Activated CD4-positive, alpha-beta T cell treated with anti-CD3 and anti-CD28 coated beads, Interleukin-2, amount 50 U/mL, for 48 hours (primary cell): ENCODE results near the gene PCMTD2.
"Not testable (repeated sequence)": the region's sequence is repeated elsewhere in the genome, so short reads cannot be mapped to it uniquely, and the experiment has no call there.

ENCODE experiments used
- DNase-seq, 2 experiments: peaks; one replicate each; pipeline ENCODE4 v3.0.0-alpha.2; 2020

The PCMTD2 gene

DNA sequence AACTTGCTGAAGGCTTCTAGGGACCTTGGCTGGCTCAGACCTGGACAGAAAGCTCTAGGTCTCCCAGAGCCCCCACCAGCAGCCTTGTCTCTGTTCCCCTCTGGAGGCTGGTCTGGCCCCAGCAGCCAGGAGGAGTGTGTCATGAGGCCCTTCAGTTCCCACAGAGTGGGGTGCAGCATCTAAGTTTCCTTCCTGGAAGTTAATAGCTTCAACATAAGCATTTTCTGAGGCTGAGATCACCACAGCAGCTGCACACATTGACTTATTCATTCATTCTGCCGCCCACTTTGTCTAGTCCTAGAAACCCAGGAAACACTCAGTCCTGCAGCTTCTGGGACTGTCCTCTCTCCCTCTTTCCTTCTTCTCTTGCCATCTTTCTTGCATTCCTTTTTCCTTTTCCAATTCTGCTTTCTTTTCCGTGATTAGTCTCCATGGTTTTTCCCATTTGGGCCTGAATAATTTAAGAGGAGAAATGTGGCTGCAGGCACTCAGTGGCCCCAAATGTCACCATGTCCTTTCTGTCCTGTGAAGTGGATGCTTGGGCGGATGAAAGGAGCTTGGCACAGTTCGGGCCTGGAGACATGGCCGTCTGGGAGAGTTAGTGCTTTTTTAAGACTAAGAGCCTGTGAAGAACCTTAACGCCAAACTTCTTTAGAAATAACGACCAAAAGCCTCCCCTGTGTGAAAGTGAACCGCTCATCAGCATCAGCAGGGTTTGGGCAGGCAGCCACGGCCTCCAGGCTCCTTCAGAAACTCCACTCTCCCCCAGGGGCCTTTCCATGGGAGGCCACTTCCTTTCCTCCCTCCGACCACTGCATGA lies 31.0 kb upstream of the PCMTD2 start:
- DNase-seq = peak in 1 of 2 experiments; percentile 16

DNA sequence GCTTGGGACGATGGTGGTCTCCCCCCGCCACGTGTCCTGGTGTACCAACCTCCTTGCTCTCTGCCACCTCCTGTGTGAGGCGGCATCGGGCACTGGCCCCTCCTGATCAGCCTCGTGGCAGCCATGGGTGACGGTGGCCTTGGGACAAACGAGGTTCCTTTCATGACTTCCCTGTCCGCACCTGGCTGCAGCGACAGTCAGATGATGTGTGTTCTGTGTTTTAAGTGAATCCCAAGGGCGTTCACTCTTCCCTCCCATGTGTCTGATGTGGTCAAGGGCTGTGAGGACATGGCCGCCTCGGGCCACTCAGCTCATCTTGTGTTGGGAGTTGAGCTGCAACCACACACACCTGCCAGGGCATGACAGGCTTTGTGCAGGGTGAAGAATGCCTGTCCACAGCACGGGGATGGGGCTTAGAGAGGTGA lies 30.4 kb upstream of the PCMTD2 start:
- no peak for DNase-seq

DNA sequence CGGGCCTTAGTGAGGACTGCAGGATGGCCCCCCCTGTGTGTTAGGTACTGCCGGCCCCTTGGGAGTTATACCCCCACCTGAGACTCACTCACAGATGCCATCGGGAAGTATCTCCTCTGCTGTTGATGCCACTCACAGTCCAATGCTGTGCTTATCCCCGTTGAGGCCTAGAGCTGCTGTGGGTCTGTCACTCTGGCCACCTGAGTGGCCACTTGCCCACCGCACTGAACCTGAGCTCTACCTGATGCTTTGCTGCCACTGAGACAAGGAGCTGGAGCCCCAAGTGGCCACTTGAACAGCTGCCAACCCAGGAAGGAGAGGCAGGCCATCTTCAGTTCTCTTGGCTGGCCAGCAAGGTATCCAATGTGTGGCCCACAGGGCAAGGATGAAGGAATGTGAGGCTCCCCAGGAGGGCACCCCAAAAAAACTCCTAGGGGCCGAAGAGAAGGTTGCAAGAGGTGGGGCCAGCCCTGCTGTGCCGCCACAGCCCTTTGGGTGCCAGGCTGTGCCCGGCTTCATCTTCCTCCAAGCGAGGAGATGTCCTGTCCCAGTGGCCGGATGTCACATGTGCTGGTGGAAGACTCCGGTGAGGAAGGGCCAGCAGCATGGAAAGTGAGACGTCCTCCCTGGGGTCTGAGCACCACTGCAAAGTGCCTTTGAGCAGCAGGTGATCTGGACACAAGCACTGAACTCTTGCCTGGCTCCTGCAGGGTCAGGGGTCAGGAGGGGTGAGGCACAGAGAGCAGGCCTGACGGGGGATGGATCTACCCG lies 29.5 kb upstream of the PCMTD2 start:
- no peak for DNase-seq

GRCh38 chr20:64226686-64227580 lies 28.6 kb upstream of the PCMTD2 start:
- no peak for DNase-seq

DNA sequence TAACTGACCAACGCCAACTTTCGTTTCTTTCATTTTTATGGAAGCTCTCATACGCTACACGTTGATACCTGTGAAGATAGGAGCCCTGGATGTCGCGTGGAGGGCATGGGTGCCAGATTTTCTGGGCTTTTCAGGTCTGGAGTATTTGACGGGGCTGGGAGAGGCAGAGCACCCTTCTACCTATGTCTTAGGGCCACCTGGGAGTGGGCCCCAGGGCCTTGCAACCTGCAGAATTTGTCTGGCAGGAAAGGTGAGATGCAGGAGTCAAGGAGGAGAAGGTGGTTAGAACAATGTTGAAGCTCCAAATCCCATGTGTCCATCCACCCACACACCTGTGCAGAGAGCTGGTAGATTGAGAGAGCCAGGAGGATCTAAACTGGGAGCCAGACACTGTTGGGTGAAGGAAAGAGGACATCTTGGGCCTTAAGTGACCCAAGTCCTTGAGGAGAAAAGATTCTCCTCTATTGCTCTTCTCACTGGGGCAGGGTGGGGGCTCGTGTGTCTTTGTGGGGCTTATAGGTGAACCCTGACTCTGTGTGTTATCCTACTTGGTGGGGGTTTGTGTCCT lies 27.4 kb upstream of the PCMTD2 start:
- DNase-seq = no peak

GRCh38 chr20:64228751-64229506 lies 26.6 kb upstream of the PCMTD2 start:
- no peak for DNase-seq

DNA sequence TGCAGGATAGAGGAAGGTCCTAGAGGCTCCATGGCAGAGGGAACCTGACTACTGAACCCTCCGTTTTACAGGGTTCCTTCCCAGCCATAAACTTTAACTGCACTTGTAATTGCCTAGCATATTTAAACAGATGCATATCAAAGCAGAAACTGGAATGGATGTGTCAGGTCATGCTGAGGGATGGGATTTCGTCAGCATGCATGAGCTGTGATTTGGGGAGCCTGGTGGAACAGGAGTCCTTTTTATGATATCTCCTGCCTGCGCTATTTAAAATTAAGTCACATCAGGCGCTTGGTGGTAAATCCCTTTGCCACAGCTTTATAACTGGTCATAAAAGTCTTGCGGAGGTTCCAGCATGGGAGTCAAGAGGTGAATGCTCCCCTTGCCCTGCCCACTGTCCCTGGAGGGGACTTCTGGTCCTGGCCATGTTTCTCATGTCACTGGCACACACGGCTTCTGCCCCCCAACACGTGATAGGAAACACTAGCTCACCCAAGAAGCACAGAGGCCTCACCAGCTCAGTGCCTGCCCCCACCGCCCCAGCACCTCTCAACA lies 26.0 kb upstream of the PCMTD2 start:
- no peak for DNase-seq

DNA sequence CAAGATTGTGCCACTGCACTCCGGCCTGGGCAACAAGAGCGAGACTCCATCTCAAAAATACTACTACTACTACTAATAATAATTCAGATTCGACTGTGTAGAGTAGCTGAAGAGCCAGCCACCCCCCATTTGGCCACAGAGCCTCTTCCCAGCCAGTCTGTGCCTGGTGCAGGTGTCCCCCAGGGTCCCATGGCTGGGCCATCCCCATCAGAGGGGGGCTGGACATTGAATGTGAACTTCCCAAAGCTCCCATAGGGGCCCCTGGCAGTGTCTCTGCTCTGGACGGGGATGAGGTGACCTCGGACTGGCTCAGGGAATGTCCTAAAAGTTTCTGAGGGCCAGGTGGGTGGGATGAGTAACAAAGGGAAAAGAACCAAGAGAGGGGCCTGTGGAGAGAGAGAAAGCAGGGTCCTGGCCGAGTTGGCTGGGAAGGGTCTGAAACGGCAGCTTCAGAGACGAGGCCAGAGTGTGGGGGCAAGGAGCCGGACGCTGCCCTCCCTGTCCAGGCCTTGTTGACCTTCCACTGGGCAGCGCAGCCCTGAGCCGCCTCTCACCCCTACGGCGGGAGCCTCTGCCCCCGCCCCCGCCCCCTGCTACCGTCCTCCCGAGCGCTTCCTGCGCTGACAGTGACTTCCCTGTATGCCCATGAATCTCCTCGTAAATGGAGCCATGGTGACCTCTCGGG lies 24.9 kb upstream of the PCMTD2 start:
- no peak for DNase-seq

- DNase-seq = no peak
These were observed 23.7 kb upstream of the PCMTD2 start for GRCh38 chr20:64231621-64232550.

GRCh38 chr20:64232794-64233193 lies 22.8 kb upstream of the PCMTD2 start:
- no peak for DNase-seq

DNA sequence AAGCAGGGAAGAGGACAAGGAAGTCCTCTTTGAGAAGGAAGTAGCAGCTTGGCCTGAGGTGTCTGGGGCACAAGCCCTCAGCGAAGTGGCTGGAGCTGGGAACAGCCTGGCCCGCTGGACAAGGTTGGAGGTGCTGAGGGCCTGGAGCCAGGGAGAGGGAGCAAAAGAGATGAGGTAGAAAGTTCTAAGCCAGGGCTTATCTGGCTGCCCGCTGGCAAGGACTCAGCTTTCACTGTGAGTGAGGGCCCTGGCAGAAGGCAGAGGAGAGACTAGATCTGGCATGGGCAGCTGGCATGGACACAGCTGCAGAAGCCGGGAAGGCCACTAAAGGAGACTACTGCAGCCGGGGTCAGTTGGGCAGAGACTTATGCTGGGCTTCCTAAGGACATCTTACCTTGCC lies 21.8 kb upstream of the PCMTD2 start:
- DNase-seq = no peak

- DNase-seq = no peak
These were observed 21.2 kb upstream of the PCMTD2 start for GRCh38 chr20:64234291-64234791.

DNA sequence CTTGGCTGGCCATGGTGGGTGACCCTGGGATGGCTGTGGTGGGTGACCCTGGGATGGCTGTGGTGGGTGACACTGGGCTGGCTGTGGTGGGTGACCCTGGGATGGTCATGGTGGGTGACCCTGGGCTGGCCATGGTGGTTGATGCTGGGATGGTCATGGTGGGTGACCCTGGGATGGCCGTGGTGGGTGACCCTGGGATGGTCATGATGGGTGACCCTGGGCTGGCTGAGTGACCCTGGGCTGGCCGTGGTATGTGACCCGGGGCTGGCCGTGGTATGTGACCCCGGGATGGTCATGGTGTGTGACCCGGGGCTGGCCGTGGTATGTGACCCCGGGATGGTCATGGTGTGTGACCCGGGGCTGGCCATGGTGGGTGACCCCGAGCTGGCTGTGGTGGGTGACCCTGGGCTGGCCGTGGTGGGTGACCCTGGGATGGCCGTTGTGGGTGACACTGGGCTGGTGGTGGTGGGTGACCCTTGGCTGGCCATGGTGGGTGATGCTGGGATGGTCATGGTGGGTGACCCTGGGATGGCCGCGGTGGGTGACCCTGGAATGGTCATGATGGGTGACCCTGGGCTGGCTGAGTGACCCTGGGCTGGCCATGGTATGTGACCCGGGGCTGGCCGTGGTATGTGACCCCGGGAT lies 20.5 kb upstream of the PCMTD2 start:
- not testable (repeated sequence) for DNase-seq

DNA sequence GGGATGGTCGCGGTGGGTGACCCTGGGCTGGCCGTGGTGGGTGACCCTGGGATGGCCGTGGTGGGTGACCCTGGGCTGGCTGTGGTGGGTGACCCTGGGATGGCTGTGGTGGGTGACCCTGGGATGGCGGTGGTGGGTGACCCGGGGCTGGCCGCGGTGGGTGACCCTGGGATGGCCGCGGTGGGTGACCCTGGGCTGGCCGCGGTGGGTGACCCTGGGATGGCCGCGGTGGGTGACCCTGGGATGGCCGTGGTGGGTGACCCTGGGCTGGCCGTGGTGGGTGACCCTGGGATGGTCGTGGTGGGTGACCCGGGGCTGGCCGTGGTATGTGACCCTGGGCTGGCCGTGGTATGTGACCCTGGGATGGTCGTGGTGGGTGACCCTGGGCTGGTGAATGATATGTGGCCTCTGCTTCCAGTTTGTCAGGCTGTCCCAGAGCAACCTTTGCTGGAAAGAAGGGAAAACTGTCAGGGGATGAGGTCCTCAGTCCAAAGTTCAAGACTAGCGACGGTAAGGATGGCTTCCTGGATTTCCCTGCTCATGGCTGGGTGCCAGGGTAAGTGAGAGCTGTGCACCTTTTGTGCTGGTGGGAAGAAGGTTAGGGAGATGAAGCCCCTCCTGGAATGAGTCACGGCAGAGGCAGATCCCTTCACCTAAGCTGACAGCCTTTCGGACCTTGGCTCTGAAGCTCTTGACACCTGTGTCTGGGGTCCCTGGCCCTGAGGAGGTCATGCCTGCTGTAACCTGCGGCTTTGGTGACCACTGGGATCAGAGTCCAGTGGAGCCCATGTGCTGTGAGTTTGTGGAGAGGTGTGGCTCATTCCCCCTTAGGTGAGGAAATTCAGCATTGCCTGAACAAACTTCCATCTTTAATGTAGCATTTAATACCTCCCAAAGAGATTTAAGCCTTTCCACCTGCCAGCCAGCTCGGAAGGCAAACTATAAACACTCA lies 19.1 kb upstream of the PCMTD2 start:
- DNase-seq = no peak

DNA sequence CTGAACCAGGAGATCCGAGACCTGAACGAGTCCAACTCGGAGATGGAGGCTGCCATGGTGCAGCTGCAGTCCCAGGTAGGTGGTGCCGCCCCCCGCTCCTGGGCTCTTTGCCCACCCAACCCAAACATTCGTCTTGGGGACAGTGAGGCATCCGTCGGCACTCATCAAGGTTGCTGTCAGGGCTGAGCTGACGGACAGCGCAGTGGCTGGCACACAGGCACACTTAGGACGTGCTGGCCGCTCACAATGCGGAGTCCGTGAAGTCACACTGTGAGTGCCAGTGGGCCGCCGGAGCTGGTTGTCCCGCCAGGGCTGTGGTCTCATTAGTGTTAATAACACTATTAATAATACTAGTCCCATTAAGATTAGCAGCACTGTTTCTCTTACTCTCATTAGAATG lies 18.2 kb upstream of the PCMTD2 start:
- no peak for DNase-seq

DNA sequence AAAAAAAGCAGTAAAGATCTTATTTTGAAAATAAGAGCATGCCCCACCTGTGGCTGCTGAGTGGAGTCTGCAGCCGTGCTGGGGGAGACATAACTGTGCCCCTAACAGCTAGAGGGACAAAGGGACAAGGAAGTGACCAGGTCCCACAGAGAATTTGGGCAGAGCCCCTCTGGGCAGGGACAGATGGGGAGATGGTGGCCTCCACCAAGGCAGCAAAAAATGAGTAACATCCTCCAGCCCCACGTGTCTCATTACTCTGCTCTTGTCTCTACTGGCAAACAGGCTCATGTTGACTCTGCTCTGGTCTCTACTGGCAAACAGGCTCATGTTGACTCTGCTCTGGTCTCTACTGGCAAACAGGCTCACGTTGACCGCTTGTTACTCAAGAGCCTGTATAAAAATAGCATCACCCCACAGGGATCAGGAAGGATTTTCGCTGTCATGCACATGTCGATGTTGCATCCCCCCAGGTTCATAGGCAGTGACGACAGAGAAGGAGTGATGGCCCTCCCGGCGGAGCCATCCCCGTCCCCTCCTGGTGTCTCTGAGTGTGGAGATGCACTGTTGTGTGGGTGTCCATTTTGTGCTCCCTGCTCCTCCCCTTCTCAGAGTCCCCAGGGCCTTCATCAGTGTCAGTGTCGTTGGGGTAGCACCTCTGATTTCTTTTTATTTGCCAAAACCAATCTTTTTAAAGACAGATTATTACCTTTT lies 17.3 kb upstream of the PCMTD2 start:
- DNase-seq = no peak

GRCh38 chr20:64238851-64239387 lies 16.6 kb upstream of the PCMTD2 start:
- DNase-seq = no peak
